Measurements from ENCODE around the gene GAPDH. TPM values are rescaled to one million over a fixed set of nuclear protein-coding genes. Genes with fewer than 3 reads are reported as not detected.

Gene GAPDH
- total RNA-seq, 1 experiment from 2014 or later: 4,276 TPM

- TF ChIP-seq NR2C2 (CRISPR knock-in tag; IDR thresholded peaks at IDR 0.05) (no peak), SP1 (CRISPR knock-in tag; conservative IDR thresholded peaks at IDR 0.05) (peak; percentile 22; the same call in 1 of the 2 replicates), ZNF263 (CRISPR knock-in tag; IDR thresholded peaks at IDR 0.05; ENCODE audit: low read depth) (no peak), ZNF317 (CRISPR knock-in tag; IDR thresholded peaks at IDR 0.05; ENCODE audit: borderline replicate concordance, low read depth) (peak; percentile 37; the same call in 1 of the 2 replicates), FOXP1 (CRISPR knock-in tag; IDR thresholded peaks at IDR 0.05; ENCODE audit: borderline replicate concordance) (peak; percentile 37; the same call in 1 of the 2 replicates), E2F4 (CRISPR knock-in tag; IDR thresholded peaks at IDR 0.05; ENCODE audit: borderline replicate concordance, low read depth) (0 out of 2 replicates have a peak, but pooled peaks have one; percentile 23), TCF7 (CRISPR knock-in tag; IDR thresholded peaks at IDR 0.05; ENCODE audit: low read depth) (no peak), MAX (CRISPR knock-in tag; IDR thresholded peaks at IDR 0.05) (peak; percentile 50), ERG (CRISPR knock-in tag; IDR thresholded peaks at IDR 0.05) (peak; percentile 88), FOXK1 (CRISPR knock-in tag; IDR thresholded peaks at IDR 0.05) (no peak), ATF1 (CRISPR knock-in tag; IDR thresholded peaks at IDR 0.05) (peak; percentile 70; the same call in 1 of the 2 replicates), JAZF1 (CRISPR knock-in tag; IDR thresholded peaks at IDR 0.05) (no peak), JUN (CRISPR knock-in tag; IDR thresholded peaks at IDR 0.05) (no peak), PRDM15 (CRISPR knock-in tag; IDR thresholded peaks at IDR 0.05) (no peak), IRF1 (CRISPR knock-in tag; IDR thresholded peaks at IDR 0.05) (0 out of 2 replicates have a peak, but pooled peaks have one; percentile 18), RELA (CRISPR knock-in tag; IDR thresholded peaks at IDR 0.05; ENCODE audit: borderline replicate concordance) (peak; percentile 71; the same call in 1 of the 2 replicates), ZNF219 (CRISPR knock-in tag; IDR thresholded peaks at IDR 0.05; ENCODE audit: borderline replicate concordance) (no peak)
Measured at GRCh38 chr12:6538420-6539313, 4.3 kb downstream of the GAPDH start (continued).

- ChIA-PET CTCF (interaction anchor here (0.7 to 7.1 kb wide), 11 partner anchors 15 to 217 kb away, joined by 3 to 195 read pairs (median 10); partner anchors contain the start of genes IFFO1 and NOP2), POLR2A (interaction anchor here (0.6 to 1.4 kb wide), 6 partner anchors 14 to 386 kb away, joined by 3 to 4 read pairs (median 4); partner anchors contain the start of gene ZNF384)
- DNase-seq (ENCODE audit: low spot score): no peak
- no peaks in the 10 kb centered on the region for H3K27me3 Mint-ChIP-seq (ENCODE audit: low read depth)
- ATAC-seq: no peak; the same call in 1 of the 2 replicates
- peaks cover 54% of the 10 kb centered on the region for H3K36me3 Mint-ChIP-seq
- no peak overlapping the region for H3K4me3 Mint-ChIP-seq
- peaks cover 44% of the 10 kb centered on the region for H3K4me1 Mint-ChIP-seq
- H3K27ac Mint-ChIP-seq: peak overlapping the region; percentile 35; the same call in 1 of the 2 replicates
- H3K9me3 Mint-ChIP-seq: no peaks in the 10 kb centered on the region
- TF ChIP-seq NFE2L1 (CRISPR knock-in tag; IDR thresholded peaks at IDR 0.05) (no peak), MXD4 (CRISPR knock-in tag; IDR thresholded peaks at IDR 0.05; ENCODE audit: borderline replicate concordance) (no peak), ATF2 (CRISPR knock-in tag; IDR thresholded peaks at IDR 0.05; ENCODE audit: borderline replicate concordance, low read depth) (no peak), HMGA2 (CRISPR knock-in tag; IDR thresholded peaks at IDR 0.05) (no peak), SMAD4 (CRISPR knock-in tag; IDR thresholded peaks at IDR 0.05) (no peak), ZNF138 (CRISPR knock-in tag; conservative IDR thresholded peaks at IDR 0.05) (no peak), TEAD4 (CRISPR knock-in tag; IDR thresholded peaks at IDR 0.05) (no peak), JAZF1 (CRISPR knock-in tag; IDR thresholded peaks at IDR 0.05) (no peak), ZNF121 (CRISPR knock-in tag; IDR thresholded peaks at IDR 0.05) (no peak), ZMAT4 (CRISPR knock-in tag; IDR thresholded peaks at IDR 0.05) (no peak)
Measured at GRCh38 chr12:6539314-6539682, 5.0 kb downstream of the GAPDH start.
